GM19240 (cell line): ENCODE results near the gene LRRC25.

Source experiments
- DNase-seq: peaks from one replicate; pipeline ENCODE4 v3.0.0; 2011; ENCODE audit warnings: low spot score; ENCODE audit not compliant: insufficient read length

Gene LRRC25

GRCh38 chr19:18397242-18398202 lies at the start of gene LRRC25:
LRRC25 (minus strand) TSS chr19:18397622; CDS start chr19:18396963, 659 bp downstream.
- DNase-seq, result peak; percentile 51

GRCh38 chr19:18446811-18447359 lies 49.5 kb upstream of the LRRC25 start:
- DNase-seq, result no peak

GRCh38 chr19:18446145-18446810 lies 48.9 kb upstream of the LRRC25 start:
- no peak for DNase-seq

GRCh38 chr19:18445262-18445948 lies 48.0 kb upstream of the LRRC25 start:
- DNase-seq, result no peak

GRCh38 chr19:18444513-18444912 lies 47.1 kb upstream of the LRRC25 start:
- no peak for DNase-seq

GRCh38 chr19:18443831-18444230 lies 46.4 kb upstream of the LRRC25 start:
- no peak for DNase-seq

GRCh38 chr19:18443406-18443805 lies 46.0 kb upstream of the LRRC25 start:
- DNase-seq, result no peak

GRCh38 chr19:18442941-18443340 lies 45.5 kb upstream of the LRRC25 start:
- no peak for DNase-seq

- no peak for DNase-seq
These were observed 44.7 kb upstream of the LRRC25 start for GRCh38 chr19:18441804-18442788.

- DNase-seq, result no peak
These were observed 43.7 kb upstream of the LRRC25 start for GRCh38 chr19:18440936-18441803.

GRCh38 chr19:18440415-18440877 lies 43.0 kb upstream of the LRRC25 start:
- no peak for DNase-seq

- no peak for DNase-seq
These were observed 42.5 kb upstream of the LRRC25 start for GRCh38 chr19:18439910-18440237.

- no peak for DNase-seq
These were observed 41.8 kb upstream of the LRRC25 start for GRCh38 chr19:18439025-18439909.

GRCh38 chr19:18438331-18439024 lies 41.1 kb upstream of the LRRC25 start:
- no peak for DNase-seq

- no peak for DNase-seq
These were observed 40.3 kb upstream of the LRRC25 start, which contains the start of gene ISYNA1 for GRCh38 chr19:18437491-18438330. ISYNA1 (minus strand) TSS chr19:18438133; CDS start chr19:18437979, 154 bp downstream.

- DNase-seq, result peak; percentile 96
These were observed 39.5 kb upstream of the LRRC25 start for GRCh38 chr19:18436671-18437490.
